Gastroesophageal sphincter (tissue), 3 donors: ENCODE results near the gene CHCT1.

Source experiments
- CTCF ChIP-seq, 4 experiments: fragments of 200-600 bp in 2 of 4; fragments of 450-650 bp in 2 of 4; sonication (generic) in 1 of 4; IDR thresholded peaks; one replicate each; pipeline ENCODE4 v1.5.1; 2017 to 2019; ENCODE audit warnings: antibody characterized with exemption in 4 of 4, mild to moderate bottlenecking in 2 of 4, moderate library complexity in 2 of 4
- POLR2A ChIP-seq, 2 donors: fragments of 450-650 bp; IDR thresholded peaks; one replicate each; pipeline ENCODE4 v1.6.1; 2017; ENCODE audit warnings: antibody characterized with exemption in 2 of 2, mild to moderate bottlenecking in 2 of 2, moderate library complexity in 1 of 2

- TF ChIP-seq POLR2A (IDR thresholded peaks at IDR 0.05) (no peak), CTCF (IDR thresholded peaks at IDR 0.05) (peak; percentile 81 to 98 (median 94))
Observed at GRCh38 chr17:60435244-60436167, 13.2 kb downstream of the CHCT1 start.
